ENCODE results near the gene RAB1B. TPM values are rescaled to one million over a fixed set of nuclear protein-coding genes. Genes with fewer than 3 reads are reported as not detected.

The RAB1B gene
- total RNA-seq, 3 donors from 2014 or later = 87.2 to 99.4 (median 98.2) TPM

DNA sequence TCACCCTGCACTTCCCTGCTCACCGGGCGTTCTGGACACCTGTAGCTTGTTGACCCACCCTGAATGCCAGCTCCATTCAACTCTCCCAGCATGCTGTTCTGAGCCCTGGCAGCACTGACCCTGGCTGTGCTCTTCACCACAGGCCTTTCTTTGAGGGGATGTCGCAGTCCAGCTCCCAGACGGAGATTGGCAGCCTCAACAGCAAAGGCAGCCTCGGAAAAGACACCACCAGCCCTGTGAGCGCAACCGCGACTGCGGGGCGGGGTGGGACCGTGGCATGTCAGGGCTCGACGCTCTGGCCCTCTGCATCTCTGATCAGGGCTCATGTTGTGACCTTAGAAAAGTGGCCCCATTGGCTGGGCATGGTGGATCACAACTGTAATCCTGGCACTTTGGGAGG lies 47.4 kb upstream of the RAB1B start:
- Histone ChIP-seq H3K9me3 (no peaks in the 10 kb centered on the region), H3K4me1 (no peaks in the 10 kb centered on the region), H3K27me3 (no peaks in the 10 kb centered on the region), H3K4me3 (no peak overlapping the region), H3K27ac (no peak overlapping the region), H3K36me3 (peaks cover 3% of the 10 kb centered on the region)
- intact Hi-C loops (cut with DNase I; ENCODE audit: low total_unique reads) = no loop called here
- DNase-seq (ENCODE audit: low spot score in 2 of 2) = peak in 1 of 2 donors; percentile 19
- no peak for TF ChIP-seq POLR2AphosphoS5 (IDR thresholded peaks at IDR 0.05)
- no peak for TF ChIP-seq POLR2A (IDR thresholded peaks at IDR 0.05)
- TF ChIP-seq, protein P1, sequence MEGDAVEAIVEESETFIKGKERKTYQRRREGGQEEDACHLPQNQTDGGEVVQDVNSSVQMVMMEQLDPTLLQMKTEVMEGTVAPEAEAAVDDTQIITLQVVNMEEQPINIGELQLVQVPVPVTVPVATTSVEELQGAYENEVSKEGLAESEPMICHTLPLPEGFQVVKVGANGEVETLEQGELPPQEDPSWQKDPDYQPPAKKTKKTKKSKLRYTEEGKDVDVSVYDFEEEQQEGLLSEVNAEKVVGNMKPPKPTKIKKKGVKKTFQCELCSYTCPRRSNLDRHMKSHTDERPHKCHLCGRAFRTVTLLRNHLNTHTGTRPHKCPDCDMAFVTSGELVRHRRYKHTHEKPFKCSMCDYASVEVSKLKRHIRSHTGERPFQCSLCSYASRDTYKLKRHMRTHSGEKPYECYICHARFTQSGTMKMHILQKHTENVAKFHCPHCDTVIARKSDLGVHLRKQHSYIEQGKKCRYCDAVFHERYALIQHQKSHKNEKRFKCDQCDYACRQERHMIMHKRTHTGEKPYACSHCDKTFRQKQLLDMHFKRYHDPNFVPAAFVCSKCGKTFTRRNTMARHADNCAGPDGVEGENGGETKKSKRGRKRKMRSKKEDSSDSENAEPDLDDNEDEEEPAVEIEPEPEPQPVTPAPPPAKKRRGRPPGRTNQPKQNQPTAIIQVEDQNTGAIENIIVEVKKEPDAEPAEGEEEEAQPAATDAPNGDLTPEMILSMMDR (IDR thresholded peaks at IDR 0.05) = no peak

DNA sequence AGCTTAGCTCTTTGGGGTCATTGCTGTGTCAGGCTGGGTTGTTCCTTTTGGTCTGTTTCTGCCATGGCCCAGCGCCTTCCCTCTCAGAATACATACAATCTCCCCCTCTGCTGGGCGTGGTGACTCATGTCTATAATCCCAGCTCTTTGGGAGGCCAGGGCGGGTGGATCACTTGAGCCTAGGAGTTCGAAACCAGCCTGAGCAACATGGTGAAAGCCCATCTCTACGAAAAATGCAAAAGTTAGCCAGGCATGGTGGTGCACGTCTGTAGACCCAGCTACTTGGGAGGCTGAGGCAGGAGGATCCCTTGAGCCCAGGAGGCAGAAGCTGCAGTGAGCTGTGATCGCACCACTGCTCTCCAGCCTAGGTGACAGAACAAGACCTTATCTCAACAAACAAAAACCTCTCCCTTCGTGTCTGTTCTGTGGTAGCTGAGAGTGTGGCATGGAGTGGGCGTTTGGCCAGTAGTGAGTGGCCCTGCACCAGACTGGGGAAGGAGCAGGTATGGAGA lies 46.7 kb upstream of the RAB1B start:
- no peak overlapping the region for H3K4me3 ChIP-seq
- no peaks in the 10 kb centered on the region for H3K4me1 ChIP-seq
- H3K27me3 ChIP-seq = no peaks in the 10 kb centered on the region
- peak overlapping the region in 1 of 2 donors; percentile 15 for H3K27ac ChIP-seq
- DNase-seq (ENCODE audit: low spot score in 2 of 2) = peak in 1 of 2 donors; percentile 43
- intact Hi-C loops (cut with DNase I; ENCODE audit: low total_unique reads) = loop anchor here (1.0 kb wide), 1 partner anchor 62 kb away; no protein-coding TSS in a partner anchor
- TF ChIP-seq POLR2A (IDR thresholded peaks at IDR 0.05) (no peak), POLR2AphosphoS5 (IDR thresholded peaks at IDR 0.05) (no peak)
- TF ChIP-seq, protein P1 (IDR thresholded peaks at IDR 0.05) = no peak
- H3K36me3 ChIP-seq = peaks cover 3% of the 10 kb centered on the region
- H3K9me3 ChIP-seq = no peaks in the 10 kb centered on the region

DNA sequence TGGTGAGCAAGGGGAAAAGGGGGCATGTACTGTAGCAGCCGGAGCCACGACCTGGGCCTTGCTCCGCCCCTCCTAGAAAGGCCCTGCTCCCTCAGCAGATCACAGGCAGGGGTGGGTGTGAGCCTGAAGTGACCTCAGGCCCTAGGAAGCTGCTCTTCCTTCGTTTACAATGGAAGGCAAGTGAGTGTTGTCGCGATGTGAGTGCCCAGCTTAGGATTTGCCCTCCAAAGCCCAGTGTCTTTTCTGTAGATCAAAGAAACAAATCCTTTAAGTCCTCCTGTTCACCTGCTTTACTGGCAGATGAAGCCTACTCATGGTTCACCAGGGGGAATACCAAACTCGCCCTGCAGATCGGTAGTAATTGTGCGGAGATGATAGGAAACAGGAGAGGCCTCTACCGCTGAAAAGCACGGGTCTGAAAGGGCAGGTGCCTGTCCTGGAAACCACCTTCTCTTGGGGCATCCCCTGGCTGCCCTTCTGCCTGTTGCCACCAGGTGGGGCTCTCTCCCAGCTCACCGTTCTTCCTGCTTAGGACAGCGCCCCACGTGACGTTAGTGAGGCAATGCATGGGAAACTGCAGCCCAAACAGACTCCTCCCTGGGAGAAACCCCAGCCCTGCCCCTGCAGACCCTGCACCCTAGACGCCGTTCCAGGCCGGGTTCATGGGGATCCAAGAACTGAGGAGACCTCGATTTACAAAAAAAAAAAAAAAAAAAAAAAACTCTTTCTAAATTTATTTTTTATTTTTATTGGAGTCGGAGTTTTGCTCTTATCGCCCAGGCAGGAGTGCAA lies 45.9 kb upstream of the RAB1B start:
- intact Hi-C loops (cut with DNase I; ENCODE audit: low total_unique reads) = loop anchor here (1.0 kb wide), 1 partner anchor 61 kb away; no protein-coding TSS in a partner anchor
- H3K36me3 ChIP-seq = peaks cover 3% of the 10 kb centered on the region

DNA sequence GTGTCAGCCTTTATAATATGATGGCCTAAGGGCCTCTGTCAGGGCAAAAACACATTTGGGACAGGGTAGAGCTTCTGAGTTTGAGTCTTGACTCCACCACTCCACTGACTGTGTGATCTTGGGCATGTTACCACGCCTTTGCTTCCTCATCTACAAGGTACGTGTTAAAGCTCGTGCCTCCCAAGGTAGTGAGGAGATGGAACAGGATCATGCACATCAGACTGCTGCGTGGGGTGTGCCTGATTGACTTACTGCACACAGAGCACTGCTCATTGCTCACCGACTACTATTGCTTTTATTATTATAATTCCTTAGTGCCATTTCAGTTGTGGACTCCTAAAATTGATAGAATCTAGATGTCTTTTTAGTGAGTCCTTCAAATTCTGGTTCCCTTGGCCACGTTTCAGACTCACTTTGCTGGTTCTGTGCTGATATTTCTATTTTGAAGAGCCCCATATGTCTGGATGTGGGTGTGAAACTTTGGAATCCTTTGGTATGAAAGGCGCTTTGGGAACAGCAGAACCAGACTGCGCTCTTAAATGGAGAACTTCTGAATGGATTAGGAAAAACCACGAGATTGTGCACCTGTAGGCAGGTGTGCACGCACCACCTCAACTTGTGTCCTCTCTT lies 44.1 kb upstream of the RAB1B start:
- no peak for DNase-seq (ENCODE audit: low spot score in 2 of 2)
- TF ChIP-seq POLR2A (IDR thresholded peaks at IDR 0.05) (no peak), POLR2AphosphoS5 (IDR thresholded peaks at IDR 0.05) (no peak)
- TF ChIP-seq, protein P1 (IDR thresholded peaks at IDR 0.05) = no peak
- Histone ChIP-seq H3K4me3 (no peak overlapping the region), H3K9me3 (no peaks in the 10 kb centered on the region), H3K4me1 (no peaks in the 10 kb centered on the region), H3K27me3 (no peaks in the 10 kb centered on the region), H3K36me3 (peaks cover 3% of the 10 kb centered on the region), H3K27ac (no peak overlapping the region)
- intact Hi-C loops (cut with DNase I; ENCODE audit: low total_unique reads) = no loop called here

More for the DNA sequence above, 45.9 kb upstream of the RAB1B start:
- Histone ChIP-seq H3K4me1 (no peaks in the 10 kb centered on the region), H3K4me3 (no peak overlapping the region), H3K27ac (peak overlapping the region; percentile 15 to 48), H3K27me3 (no peaks in the 10 kb centered on the region), H3K9me3 (no peaks in the 10 kb centered on the region)
- DNase-seq (ENCODE audit: low spot score in 2 of 2) = peak; percentile 88 to 92
- TF ChIP-seq POLR2AphosphoS5 (IDR thresholded peaks at IDR 0.05) (peak; percentile 42 to 75 (median 53)), POLR2A (IDR thresholded peaks at IDR 0.05) (no peak)
- TF ChIP-seq, protein P1 (IDR thresholded peaks at IDR 0.05) = peak; percentile 99 to 100 (median 100)

DNA sequence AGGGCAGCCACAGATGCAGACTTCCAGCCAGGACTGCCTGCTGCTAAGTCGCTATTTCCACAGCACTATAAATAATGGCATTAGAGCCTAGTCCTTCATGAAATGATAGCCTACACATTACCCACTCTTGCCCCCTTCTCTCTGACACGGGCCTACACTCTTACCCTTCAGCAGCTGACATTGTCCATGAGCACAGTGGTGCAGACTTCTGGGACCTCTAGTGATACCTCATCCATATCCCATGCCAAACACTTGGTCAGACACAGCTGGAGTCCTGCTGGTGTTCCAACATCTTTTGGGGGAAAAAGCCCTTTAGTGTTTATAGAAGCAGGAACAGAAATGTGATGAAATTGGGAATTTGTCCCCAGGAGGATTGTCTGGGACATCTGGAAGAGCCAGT lies 43.4 kb upstream of the RAB1B start:
- Histone ChIP-seq H3K27ac (no peak overlapping the region), H3K4me1 (no peaks in the 10 kb centered on the region), H3K27me3 (no peaks in the 10 kb centered on the region), H3K9me3 (no peaks in the 10 kb centered on the region), H3K4me3 (no peak overlapping the region), H3K36me3 (no peaks in the 10 kb centered on the region)
- TF ChIP-seq, protein P1 (IDR thresholded peaks at IDR 0.05) = no peak
- no peak for TF ChIP-seq POLR2A (IDR thresholded peaks at IDR 0.05)
- TF ChIP-seq POLR2AphosphoS5 (IDR thresholded peaks at IDR 0.05) = no peak
- intact Hi-C loops (cut with DNase I; ENCODE audit: low total_unique reads) = no loop called here
- no peak for DNase-seq (ENCODE audit: low spot score in 2 of 2)

All from breast epithelium (tissue), 4 donors.